DND-41 (cell line): Measurements from ENCODE around the gene GIGYF1.

Experiments used
- ATAC-seq: fragments of 200-7000 bp; cut with Tn5 transposase; 3 replicates; pipeline ENCODE4 v1.9.1; 2021; ENCODE audit warnings: low read depth; ENCODE audit not compliant: insufficient read depth
- DNase-seq: peaks from one replicate; pipeline ENCODE4 v3.0.0-alpha.2; 2020
- H2AFZ ChIP-seq: 2 replicates; pipeline ENCODE4 v1.6.0; 2012; ENCODE audit warnings: low read depth, low read length
- H3K27ac ChIP-seq: 2 replicates; pipeline ENCODE4 v1.5.1; 2012; ENCODE audit warnings: low read length, inconsistent platforms
- H3K27me3 ChIP-seq: fragments of 200-600 bp; sonication (generic); 2 replicates; pipeline ENCODE4 v1.6.0; 2012; ENCODE audit warnings: low read length, mild to moderate bottlenecking, inconsistent platforms; ENCODE audit not compliant: insufficient read depth, poor library complexity
- H3K36me3 ChIP-seq: 2 replicates; pipeline ENCODE4 v1.5.1; 2012; ENCODE audit warnings: low read length, inconsistent platforms; ENCODE audit not compliant: insufficient read depth
- H3K4me1 ChIP-seq: 2 replicates; pipeline ENCODE4 v1.5.1; 2012; ENCODE audit warnings: mild to moderate bottlenecking, low read length; ENCODE audit not compliant: insufficient read depth
- H3K4me2 ChIP-seq: 2 replicates; pipeline ENCODE4 v1.6.0; 2012; ENCODE audit warnings: mild to moderate bottlenecking, moderate library complexity, low read length, inconsistent platforms; ENCODE audit not compliant: insufficient read depth
- H3K4me3 ChIP-seq, 2 experiments: fragments of 200-600 bp in 1 of 2; shearing (Covaris generic) in 1 of 2; 2 replicates each; pipeline ENCODE4 v1.5.1; 2012 to 2016; ENCODE audit warnings: inconsistent platforms in 2 of 2, low read length in 2 of 2, mild to moderate bottlenecking in 2 of 2, low read depth in 1 of 2, moderate library complexity in 1 of 2
- H3K79me2 ChIP-seq: 2 replicates; pipeline ENCODE4 v1.6.0; 2012; ENCODE audit warnings: low read length, inconsistent platforms; ENCODE audit not compliant: insufficient read depth
- H3K9ac ChIP-seq: 2 replicates; pipeline ENCODE4 v1.6.0; 2012; ENCODE audit warnings: low read depth, mild to moderate bottlenecking, inconsistent platforms, low read length, moderate library complexity
- H3K9me3 ChIP-seq: 2 replicates; pipeline ENCODE4 v1.5.1; 2012; ENCODE audit warnings: low read length, moderate library complexity, mild to moderate bottlenecking, inconsistent platforms; ENCODE audit not compliant: insufficient read depth, severe bottlenecking
- H4K20me1 ChIP-seq: 2 replicates; pipeline ENCODE4 v1.6.0; 2012; ENCODE audit warnings: low read length; ENCODE audit not compliant: insufficient read depth
- EZH2 ChIP-seq: IDR thresholded peaks from 3 replicates; pipeline ENCODE4 v1.6.1; 2012; ENCODE audit warnings: borderline replicate concordance, low read depth, mild to moderate bottlenecking, moderate library complexity, low read length, inconsistent platforms; ENCODE audit not compliant: severe bottlenecking
- TF ChIP-seq, protein P1 (sequence below): IDR thresholded peaks from 2 replicates; pipeline ENCODE4 v1.5.1; 2012; ENCODE audit warnings: borderline replicate concordance, low read length, moderate library complexity, mild to moderate bottlenecking; ENCODE audit not compliant: poor library complexity, severe bottlenecking; ENCODE audit errors: extremely low read depth

GIGYF1 gene

DNA sequence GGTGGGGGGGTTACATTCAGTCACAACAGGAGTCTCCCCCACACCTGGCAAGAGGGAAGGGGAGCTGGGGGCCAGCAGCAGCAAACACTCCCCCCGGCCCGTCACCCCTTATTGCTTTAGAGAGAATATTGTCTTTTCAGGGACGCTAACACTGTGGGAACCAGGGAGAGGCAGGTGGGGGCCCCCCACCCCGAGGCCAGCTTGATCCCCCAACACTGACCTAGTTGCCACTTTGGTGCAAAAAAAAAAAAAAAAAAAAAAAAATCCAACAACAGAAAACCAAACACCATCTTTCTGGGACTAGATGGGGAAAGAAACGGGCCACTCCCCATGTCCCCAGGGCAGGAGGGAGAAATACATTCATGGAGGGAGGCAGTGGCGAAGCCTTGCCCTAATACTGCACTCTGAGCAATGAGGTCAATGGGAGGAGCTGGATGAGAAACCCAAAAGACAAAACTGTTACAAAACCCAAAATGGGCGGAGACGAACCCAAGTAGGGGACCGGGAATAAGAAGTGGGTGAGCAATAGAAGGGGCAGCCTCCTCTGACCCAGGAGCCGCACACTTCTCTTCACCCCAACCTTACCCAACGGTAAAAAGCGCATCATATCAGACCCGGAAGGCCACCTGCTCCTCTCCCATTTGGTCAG is 14.0 kb downstream of the GIGYF1 start:
- Histone ChIP-seq H3K9me3 (no peaks in the 10 kb centered on the region), H3K27me3 (no peaks in the 10 kb centered on the region), H4K20me1 (peaks cover 72% of the 10 kb centered on the region), H3K4me1 (peaks cover 14% of the 10 kb centered on the region), H3K27ac (no peak overlapping the region), H3K4me3 (no peak overlapping the region), H3K4me2 (no peak overlapping the region), H3K9ac (no peak overlapping the region), H2AFZ (no peak overlapping the region), H3K79me2 (peaks cover 39% of the 10 kb centered on the region), H3K36me3 (peaks cover 86% of the 10 kb centered on the region)
- TF ChIP-seq, protein P1, sequence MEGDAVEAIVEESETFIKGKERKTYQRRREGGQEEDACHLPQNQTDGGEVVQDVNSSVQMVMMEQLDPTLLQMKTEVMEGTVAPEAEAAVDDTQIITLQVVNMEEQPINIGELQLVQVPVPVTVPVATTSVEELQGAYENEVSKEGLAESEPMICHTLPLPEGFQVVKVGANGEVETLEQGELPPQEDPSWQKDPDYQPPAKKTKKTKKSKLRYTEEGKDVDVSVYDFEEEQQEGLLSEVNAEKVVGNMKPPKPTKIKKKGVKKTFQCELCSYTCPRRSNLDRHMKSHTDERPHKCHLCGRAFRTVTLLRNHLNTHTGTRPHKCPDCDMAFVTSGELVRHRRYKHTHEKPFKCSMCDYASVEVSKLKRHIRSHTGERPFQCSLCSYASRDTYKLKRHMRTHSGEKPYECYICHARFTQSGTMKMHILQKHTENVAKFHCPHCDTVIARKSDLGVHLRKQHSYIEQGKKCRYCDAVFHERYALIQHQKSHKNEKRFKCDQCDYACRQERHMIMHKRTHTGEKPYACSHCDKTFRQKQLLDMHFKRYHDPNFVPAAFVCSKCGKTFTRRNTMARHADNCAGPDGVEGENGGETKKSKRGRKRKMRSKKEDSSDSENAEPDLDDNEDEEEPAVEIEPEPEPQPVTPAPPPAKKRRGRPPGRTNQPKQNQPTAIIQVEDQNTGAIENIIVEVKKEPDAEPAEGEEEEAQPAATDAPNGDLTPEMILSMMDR: no peak
- TF ChIP-seq EZH2: no peak
- DNase-seq (no peak), ATAC-seq (no peak)

DNA sequence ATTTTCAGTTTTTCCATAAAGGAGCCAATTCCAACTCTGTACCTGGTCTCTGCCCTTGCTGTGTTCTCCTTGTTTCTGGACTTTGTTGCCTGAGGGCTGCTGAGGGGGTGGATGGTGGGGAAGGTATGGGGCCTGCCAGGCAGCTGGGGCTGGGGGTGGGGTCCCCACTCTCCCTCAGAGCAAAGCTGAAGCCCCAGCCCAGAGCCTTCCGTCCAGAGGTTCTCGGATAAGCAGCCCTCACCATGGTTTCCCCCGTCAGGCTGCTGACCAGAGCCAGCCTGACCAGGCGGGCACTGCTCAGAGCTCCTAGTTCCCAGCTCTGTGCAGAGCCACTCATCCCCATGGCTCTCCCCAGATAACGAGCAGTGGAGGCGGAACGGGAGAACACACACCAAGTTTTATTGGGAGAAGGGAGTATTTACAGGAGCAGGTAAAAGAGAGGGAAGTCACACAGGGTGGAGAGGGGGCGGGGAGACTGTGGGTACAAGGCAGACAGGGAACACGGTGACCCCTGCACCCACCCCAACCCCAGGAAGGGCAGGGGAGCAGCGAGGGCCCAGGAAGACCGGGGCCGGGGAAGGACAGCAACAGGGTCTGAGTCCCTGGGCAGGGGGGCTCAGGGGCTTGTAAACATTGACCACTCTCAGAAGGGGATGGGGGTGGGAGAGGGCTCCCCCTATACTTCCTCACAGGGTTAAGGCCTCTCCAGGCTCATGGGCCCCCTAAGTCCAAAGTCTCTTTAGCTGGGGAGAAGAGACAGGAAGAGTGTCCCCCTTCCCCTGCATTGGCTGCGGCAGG is 14.7 kb downstream of the GIGYF1 start:
- DNase-seq (no peak), ATAC-seq (no peak)
- Histone ChIP-seq H3K4me1 (peaks cover 14% of the 10 kb centered on the region), H3K27me3 (no peaks in the 10 kb centered on the region), H3K27ac (no peak overlapping the region), H3K4me2 (no peak overlapping the region), H3K79me2 (peaks cover 46% of the 10 kb centered on the region), H3K36me3 (peaks cover 79% of the 10 kb centered on the region), H3K9ac (no peak overlapping the region), H3K4me3 (no peak overlapping the region), H2AFZ (no peak overlapping the region), H4K20me1 (peaks cover 74% of the 10 kb centered on the region), H3K9me3 (no peaks in the 10 kb centered on the region)
- TF ChIP-seq, protein P1: no peak
- no peak for TF ChIP-seq EZH2

DNA sequence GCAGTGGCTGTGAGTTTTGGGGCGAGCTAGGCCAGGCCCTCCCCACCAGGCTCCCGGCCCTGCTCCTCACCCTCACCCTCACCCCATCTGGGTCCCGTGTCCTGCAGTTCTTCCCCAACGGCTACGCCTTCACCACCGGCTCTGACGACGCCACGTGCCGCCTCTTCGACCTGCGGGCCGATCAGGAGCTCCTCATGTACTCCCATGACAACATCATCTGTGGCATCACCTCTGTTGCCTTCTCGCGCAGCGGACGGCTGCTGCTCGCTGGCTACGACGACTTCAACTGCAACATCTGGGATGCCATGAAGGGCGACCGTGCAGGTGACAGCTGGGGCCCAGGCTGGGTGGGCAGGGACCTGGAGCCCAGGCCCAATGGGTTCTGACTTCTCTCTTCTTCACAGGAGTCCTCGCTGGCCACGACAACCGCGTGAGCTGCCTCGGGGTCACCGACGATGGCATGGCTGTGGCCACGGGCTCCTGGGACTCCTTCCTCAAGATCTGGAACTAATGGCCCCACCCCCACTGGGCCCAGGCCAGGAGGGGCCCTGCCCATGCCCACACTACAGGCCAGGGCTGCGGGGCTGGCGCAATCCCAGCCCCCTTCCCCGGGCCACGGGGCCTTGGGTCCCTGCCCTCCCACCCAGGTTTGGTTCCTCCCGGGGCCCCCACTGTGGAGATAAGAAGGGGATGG is 15.6 kb downstream of the GIGYF1 start:
- no peaks in the 10 kb centered on the region for H3K9me3 ChIP-seq
- ATAC-seq: no peak
- H3K4me2 ChIP-seq: no peak overlapping the region
- no peak for DNase-seq
- peaks cover 70% of the 10 kb centered on the region for H3K36me3 ChIP-seq
- H2AFZ ChIP-seq: no peak overlapping the region
- H3K27me3 ChIP-seq: no peaks in the 10 kb centered on the region
- H3K79me2 ChIP-seq: peaks cover 52% of the 10 kb centered on the region
- H3K4me3 ChIP-seq: no peak overlapping the region
- H3K4me1 ChIP-seq: peaks cover 14% of the 10 kb centered on the region
- H3K27ac ChIP-seq: no peak overlapping the region
- no peak overlapping the region for H3K9ac ChIP-seq
- no peak for TF ChIP-seq EZH2
- TF ChIP-seq, protein P1: no peak
- H4K20me1 ChIP-seq: peaks cover 71% of the 10 kb centered on the region
